Measurements from ENCODE around the gene NDUFAF3.

Gene NDUFAF3

GRCh38 chr3:48989796-48990635 lies 31.9 kb upstream of the NDUFAF3 start, which contains the start of gene P4HTM:
Gene P4HTM, plus strand, starts transcription at chr3:48990241. Its CDS starts 16 bp downstream, at chr3:48990257.
- Histone ChIP-seq H3K27ac (ENCODE audit: low read depth, low read length) (peak within 1 kb of the TSS; percentile 82), H3K4me1 (ENCODE audit: control insufficient read depth, insufficient read depth, low read length, unreplicated experiment) (peaks cover 18% of the 10 kb centered on the region), H3K4me3 (ENCODE audit: low read depth, low read length) (peak within 1 kb of the TSS; percentile 89), H3K36me3 (ENCODE audit: insufficient read depth, low read length) (no peaks in the 10 kb centered on the region), H3K79me2 (ENCODE audit: control insufficient read depth, insufficient read depth, low read length, unreplicated experiment) (peaks cover 14% of the 10 kb centered on the region), H3K27me3 (ENCODE audit: insufficient read depth, low read length) (no peaks in the 10 kb centered on the region), H2AFZ (ENCODE audit: low read length, unreplicated experiment) (peak within 1 kb of the TSS; percentile 91)

GRCh38 chr3:48990636-48991469 lies 31.1 kb upstream of the NDUFAF3 start:
- Histone ChIP-seq H3K4me1 (ENCODE audit: control insufficient read depth, insufficient read depth, low read length, unreplicated experiment) (peaks cover 18% of the 10 kb centered on the region), H2AFZ (ENCODE audit: low read length, unreplicated experiment) (peak overlapping the region; percentile 91), H3K4me3 (ENCODE audit: low read depth, low read length) (peak overlapping the region; percentile 89), H3K36me3 (ENCODE audit: insufficient read depth, low read length) (no peaks in the 10 kb centered on the region), H3K27ac (ENCODE audit: low read depth, low read length) (peak overlapping the region; percentile 82; the same call in 1 of the 2 replicates), H3K79me2 (ENCODE audit: control insufficient read depth, insufficient read depth, low read length, unreplicated experiment) (peaks cover 14% of the 10 kb centered on the region), H3K27me3 (ENCODE audit: insufficient read depth, low read length) (no peaks in the 10 kb centered on the region)

- no peak overlapping the region for H2AFZ ChIP-seq (ENCODE audit: low read length, unreplicated experiment)
- no peaks in the 10 kb centered on the region for H3K27me3 ChIP-seq (ENCODE audit: insufficient read depth, low read length)
- H3K4me1 ChIP-seq (ENCODE audit: control insufficient read depth, insufficient read depth, low read length, unreplicated experiment), result peaks cover 18% of the 10 kb centered on the region
- H3K27ac ChIP-seq (ENCODE audit: low read depth, low read length), result no peak overlapping the region
- H3K79me2 ChIP-seq (ENCODE audit: control insufficient read depth, insufficient read depth, low read length, unreplicated experiment), result peaks cover 14% of the 10 kb centered on the region
- peak overlapping the region; percentile 89 for H3K4me3 ChIP-seq (ENCODE audit: low read depth, low read length)
- no peaks in the 10 kb centered on the region for H3K36me3 ChIP-seq (ENCODE audit: insufficient read depth, low read length)
Observed at GRCh38 chr3:48991851-48992545, 29.9 kb upstream of the NDUFAF3 start.

GRCh38 chr3:48993834-48994233 lies 28.1 kb upstream of the NDUFAF3 start:
- Histone ChIP-seq H3K27ac (ENCODE audit: low read depth, low read length) (no peak overlapping the region), H3K4me3 (ENCODE audit: low read depth, low read length) (no peak overlapping the region), H3K79me2 (ENCODE audit: control insufficient read depth, insufficient read depth, low read length, unreplicated experiment) (peaks cover 14% of the 10 kb centered on the region), H3K27me3 (ENCODE audit: insufficient read depth, low read length) (no peaks in the 10 kb centered on the region), H3K4me1 (ENCODE audit: control insufficient read depth, insufficient read depth, low read length, unreplicated experiment) (peaks cover 17% of the 10 kb centered on the region), H2AFZ (ENCODE audit: low read length, unreplicated experiment) (no peak overlapping the region), H3K36me3 (ENCODE audit: insufficient read depth, low read length) (no peaks in the 10 kb centered on the region)

GRCh38 chr3:48996640-48997039 lies 25.3 kb upstream of the NDUFAF3 start:
- Histone ChIP-seq H3K36me3 (ENCODE audit: insufficient read depth, low read length) (no peaks in the 10 kb centered on the region), H3K4me3 (ENCODE audit: low read depth, low read length) (no peak overlapping the region), H2AFZ (ENCODE audit: low read length, unreplicated experiment) (no peak overlapping the region), H3K4me1 (ENCODE audit: control insufficient read depth, insufficient read depth, low read length, unreplicated experiment) (peaks cover 4% of the 10 kb centered on the region), H3K27me3 (ENCODE audit: insufficient read depth, low read length) (no peaks in the 10 kb centered on the region), H3K79me2 (ENCODE audit: control insufficient read depth, insufficient read depth, low read length, unreplicated experiment) (peaks cover 3% of the 10 kb centered on the region), H3K27ac (ENCODE audit: low read depth, low read length) (no peak overlapping the region)

- H3K27me3 ChIP-seq (ENCODE audit: insufficient read depth, low read length), result no peaks in the 10 kb centered on the region
- H3K4me1 ChIP-seq (ENCODE audit: control insufficient read depth, insufficient read depth, low read length, unreplicated experiment), result no peaks in the 10 kb centered on the region
- H3K79me2 ChIP-seq (ENCODE audit: control insufficient read depth, insufficient read depth, low read length, unreplicated experiment), result no peaks in the 10 kb centered on the region
- H3K27ac ChIP-seq (ENCODE audit: low read depth, low read length), result no peak overlapping the region
- H3K36me3 ChIP-seq (ENCODE audit: insufficient read depth, low read length), result no peaks in the 10 kb centered on the region
- no peak overlapping the region for H3K4me3 ChIP-seq (ENCODE audit: low read depth, low read length)
- no peak overlapping the region for H2AFZ ChIP-seq (ENCODE audit: low read length, unreplicated experiment)
Observed at GRCh38 chr3:48997102-48997635, 24.8 kb upstream of the NDUFAF3 start.

GRCh38 chr3:48997714-48998637 lies 23.9 kb upstream of the NDUFAF3 start:
- Histone ChIP-seq H3K27me3 (ENCODE audit: insufficient read depth, low read length) (no peaks in the 10 kb centered on the region), H3K4me1 (ENCODE audit: control insufficient read depth, insufficient read depth, low read length, unreplicated experiment) (no peaks in the 10 kb centered on the region), H3K4me3 (ENCODE audit: low read depth, low read length) (no peak overlapping the region), H3K79me2 (ENCODE audit: control insufficient read depth, insufficient read depth, low read length, unreplicated experiment) (no peaks in the 10 kb centered on the region), H3K36me3 (ENCODE audit: insufficient read depth, low read length) (no peaks in the 10 kb centered on the region), H3K27ac (ENCODE audit: low read depth, low read length) (no peak overlapping the region), H2AFZ (ENCODE audit: low read length, unreplicated experiment) (no peak overlapping the region)

GRCh38 chr3:48999085-48999858 lies 22.6 kb upstream of the NDUFAF3 start:
- Histone ChIP-seq H3K79me2 (ENCODE audit: control insufficient read depth, insufficient read depth, low read length, unreplicated experiment) (no peaks in the 10 kb centered on the region), H2AFZ (ENCODE audit: low read length, unreplicated experiment) (no peak overlapping the region), H3K4me3 (ENCODE audit: low read depth, low read length) (no peak overlapping the region), H3K36me3 (ENCODE audit: insufficient read depth, low read length) (no peaks in the 10 kb centered on the region), H3K4me1 (ENCODE audit: control insufficient read depth, insufficient read depth, low read length, unreplicated experiment) (no peaks in the 10 kb centered on the region), H3K27ac (ENCODE audit: low read depth, low read length) (no peak overlapping the region), H3K27me3 (ENCODE audit: insufficient read depth, low read length) (no peaks in the 10 kb centered on the region)

- Histone ChIP-seq H3K36me3 (ENCODE audit: insufficient read depth, low read length) (no peaks in the 10 kb centered on the region), H3K79me2 (ENCODE audit: control insufficient read depth, insufficient read depth, low read length, unreplicated experiment) (no peaks in the 10 kb centered on the region), H2AFZ (ENCODE audit: low read length, unreplicated experiment) (no peak overlapping the region), H3K27ac (ENCODE audit: low read depth, low read length) (no peak overlapping the region), H3K4me3 (ENCODE audit: low read depth, low read length) (no peak overlapping the region), H3K27me3 (ENCODE audit: insufficient read depth, low read length) (no peaks in the 10 kb centered on the region), H3K4me1 (ENCODE audit: control insufficient read depth, insufficient read depth, low read length, unreplicated experiment) (peaks cover 5% of the 10 kb centered on the region)
Observed at GRCh38 chr3:49001155-49001554, 20.8 kb upstream of the NDUFAF3 start.
